IMR-90 (cell line): ENCODE results near the gene ENAH. TPM values are rescaled to one million over a fixed set of nuclear protein-coding genes. Genes with fewer than 3 reads are reported as not detected.

Experiments
- ATAC-seq: fragments of 200-7000 bp; cut with Tn5 transposase; 2 replicates; pipeline ENCODE4 v1.9.1; 2020; ENCODE audit warnings: low read depth, mild to moderate bottlenecking, moderate library complexity
- BruUV-seq: library from RNA; stranded (reverse); fragments of 400-500 nt; replicated peaks from 2 replicates; lab custom pipeline; 2021; lab: Mats Ljungman, UMichigan
- CTCF ChIA-PET: fragments of 300-600 bp; formaldehyde crosslinking; extraction: SDS; loops from one replicate; lab custom pipeline; 2021; ENCODE audit warnings: antibody characterized with exemption; lab: Yijun Ruan, JAX
- POLR2A ChIA-PET: fragments of 300-600 bp; sonication (Branson Sonifier 250); formaldehyde crosslinking; loops from one replicate; lab custom pipeline; 2022; ENCODE audit warnings: antibody characterized with exemption; ENCODE audit not compliant: unreplicated experiment; lab: Charles Lee
- DNase-seq: peaks from one replicate; pipeline ENCODE4 v3.0.0; 2013
- H2AFZ ChIP-seq: replicated peaks from 2 replicates; pipeline ENCODE3; 2013; ENCODE audit warnings: low read length, mild to moderate bottlenecking; ENCODE audit not compliant: poor library complexity
- H2AK5ac ChIP-seq: 2 replicates; pipeline ENCODE4 v1.6.1; 2013; ENCODE audit warnings: low read depth, low read length, inconsistent platforms
- H2AK9ac ChIP-seq: replicated peaks from 2 replicates; pipeline ENCODE3; 2013; ENCODE audit warnings: mild to moderate bottlenecking, low read depth, low read length, moderate library complexity; ENCODE audit not compliant: poor library complexity
- H2BK120ac ChIP-seq: 2 replicates; pipeline ENCODE4 v1.6.1; 2013; ENCODE audit warnings: low read depth, low read length, inconsistent platforms
- H2BK15ac ChIP-seq: 3 replicates; pipeline ENCODE4 v1.6.1; 2013; ENCODE audit warnings: low read depth, low read length, inconsistent platforms
- H2BK20ac ChIP-seq: 2 replicates; pipeline ENCODE4 v1.6.1; 2013; ENCODE audit warnings: low read depth, mild to moderate bottlenecking, inconsistent platforms, low read length, moderate library complexity
- H2BK5ac ChIP-seq: 2 replicates; pipeline ENCODE4 v1.6.1; 2013; ENCODE audit warnings: mild to moderate bottlenecking, low read depth, low read length, inconsistent platforms; ENCODE audit not compliant: poor library complexity, severe bottlenecking
- H3K14ac ChIP-seq: replicated peaks from 2 replicates; pipeline ENCODE4 v1.6.1; 2013; ENCODE audit warnings: low read depth, low read length, inconsistent platforms
- H3K18ac ChIP-seq: 2 replicates; pipeline ENCODE4 v1.6.1; 2013; ENCODE audit warnings: low read depth, low read length, control low read depth
- H3K23ac ChIP-seq: 2 replicates; pipeline ENCODE4 v1.6.1; 2013; ENCODE audit warnings: low read depth, low read length, inconsistent platforms
- H3K27ac ChIP-seq: 2 replicates; pipeline ENCODE4 v1.5.1; 2013; ENCODE audit warnings: mild to moderate bottlenecking, control low read depth, low read length; ENCODE audit not compliant: insufficient read depth
- H3K27me3 ChIP-seq: 2 replicates; pipeline ENCODE4 v1.6.1; 2013; ENCODE audit warnings: low read length; ENCODE audit not compliant: control insufficient read depth, insufficient read depth
- H3K36me3 ChIP-seq: 2 replicates; pipeline ENCODE4 v1.6.1; 2013; ENCODE audit warnings: low read length, mixed read lengths; ENCODE audit not compliant: control insufficient read depth, insufficient read depth
- H3K4ac ChIP-seq: 2 replicates; pipeline ENCODE4 v1.6.1; 2013; ENCODE audit warnings: low read depth, low read length, inconsistent platforms
- H3K4me1 ChIP-seq: 2 replicates; pipeline ENCODE4 v1.6.1; 2013; ENCODE audit warnings: low read length, mixed read lengths; ENCODE audit not compliant: control insufficient read depth, insufficient read depth
- H3K4me2 ChIP-seq: 2 replicates; pipeline ENCODE4 v1.6.1; 2013; ENCODE audit warnings: low read depth, mild to moderate bottlenecking, control low read depth, low read length, moderate library complexity
- H3K4me3 ChIP-seq: 2 replicates; pipeline ENCODE4 v1.5.1; 2013; ENCODE audit warnings: low read depth, mild to moderate bottlenecking, control low read depth, low read length, moderate library complexity; ENCODE audit not compliant: insufficient read depth
- H3K56ac ChIP-seq: 2 replicates; pipeline ENCODE4 v1.6.1; 2013; ENCODE audit warnings: low read length, inconsistent platforms; ENCODE audit not compliant: insufficient read depth; ENCODE audit errors: extremely low read depth
- H3K79me1 ChIP-seq, 2 experiments: 2 replicates each; pipeline ENCODE4 v1.6.1; 2013; ENCODE audit warnings: low read length in 2 of 2, inconsistent platforms in 1 of 2, low read depth in 1 of 2
- H3K9ac ChIP-seq: 2 replicates; pipeline ENCODE4 v1.6.1; 2013; ENCODE audit warnings: low read depth, low read length, control low read depth
- H3K9me1 ChIP-seq: 2 replicates; pipeline ENCODE4 v1.6.1; 2013; ENCODE audit warnings: low read length, inconsistent platforms; ENCODE audit not compliant: insufficient read depth
- H3K9me3 ChIP-seq: 2 replicates; pipeline ENCODE4 v1.6.1; 2013; ENCODE audit warnings: low read length; ENCODE audit not compliant: control insufficient read depth, insufficient read depth
- H4K20me1 ChIP-seq: 2 replicates; pipeline ENCODE4 v1.6.1; 2013; ENCODE audit warnings: low read length, inconsistent platforms; ENCODE audit not compliant: insufficient read depth
- H4K5ac ChIP-seq: 2 replicates; pipeline ENCODE4 v1.6.1; 2013; ENCODE audit warnings: mild to moderate bottlenecking, low read depth, low read length, control low read depth
- H4K8ac ChIP-seq, 2 experiments: 2 replicates each; pipeline ENCODE4 v1.6.1; 2013; ENCODE audit warnings: low read depth in 2 of 2, low read length in 2 of 2, control low read depth in 1 of 2, inconsistent platforms in 1 of 2
- H4K91ac ChIP-seq: 2 replicates; pipeline ENCODE4 v1.6.1; 2013; ENCODE audit warnings: low read depth, low read length, inconsistent platforms; ENCODE audit not compliant: insufficient read depth
- BHLHE40 ChIP-seq: fragments of 150-350 bp; IDR thresholded peaks from 2 replicates; pipeline ENCODE4 v1.6.1; 2016; ENCODE audit warnings: mild to moderate bottlenecking, low read depth, low read length
- CHD1 ChIP-seq: IDR thresholded peaks from 2 replicates; pipeline ENCODE4 v1.6.1; 2012; ENCODE audit warnings: low read depth, low read length, improper control_type of control experiment
- FOS ChIP-seq: fragments of 150-350 bp; IDR thresholded peaks from 2 replicates; pipeline ENCODE4 v1.6.1; 2016; ENCODE audit warnings: low read depth, low read length
- MAFK ChIP-seq: IDR thresholded peaks from 2 replicates; pipeline ENCODE4 v1.6.1; 2012; ENCODE audit warnings: low read depth, low read length, improper control_type of control experiment
- RFX5 ChIP-seq: IDR thresholded peaks from 2 replicates; pipeline ENCODE4 v1.8.0; 2012; ENCODE audit warnings: low read depth, mild to moderate bottlenecking, low read length, moderate library complexity
- WGBS, 2 experiments: methylation state at CpG; one replicate each; pipeline versions ENCODE4 v1.1.5 to v1.1.7; 2013; ENCODE audit warnings: missing lambda C conversion rate in 2 of 2; ENCODE audit not compliant: insufficient read length in 1 of 2; ENCODE audit errors: extremely low coverage in 2 of 2; 5-methylcytosine and 5-hydroxymethylcytosine counted together
- dilution Hi-C: fragments of 300-500 bp; cut with HindIII; formaldehyde crosslinking; loops from one replicate; pipeline ENCODE4 v1.14.3; 2018; ENCODE audit warnings: low sequenced_read_pairs; ENCODE audit not compliant: unreplicated experiment
- in situ Hi-C: fragments of 300-500 bp; cut with MboI; formaldehyde crosslinking; loops from 3 replicates; pipeline ENCODE4 v1.14.3; 2019; ENCODE audit warnings: low sequenced_read_pairs, inconsistent platforms, mixed read lengths
- intact Hi-C: fragments of 100-400 bp; cut with micrococcal nuclease; formaldehyde crosslinking; loops from 2 replicates; pipeline ENCODE4 v1.10.0; 2022
- polyA plus RNA-seq, 3 experiments: library from polyadenylated mRNA; depleted of rRNA; stranded (reverse); fragments of >200 nt; gene quantifications; 2 replicates each; pipeline ENCODE4 v1.2.3, GENCODE V29; 2012; ENCODE audit warnings: low replicate concordance in 1 of 3
- total RNA-seq: library from RNA; depleted of rRNA; stranded (reverse); fragments of >200 nt; gene quantifications from 2 replicates; pipeline ENCODE4 v1.2.3, GENCODE V29; 2012

Gene ENAH
- total and polyA plus RNA-seq, 2 of the 4 experiments (the other 2 are of a cell fraction): 61.3 to 86.9 TPM

- peak overlapping the region; percentile 21 for H2BK5ac ChIP-seq
- peaks cover 6% of the 10 kb centered on the region for H4K20me1 ChIP-seq
- H3K9me3 ChIP-seq: no peaks in the 10 kb centered on the region
- CTCF ChIA-PET: interaction anchor here (0.7 kb wide), 1 partner anchor 90 kb away, joined by 3 read pairs; no protein-coding TSS in a partner anchor
- H3K79me1 ChIP-seq: peaks cover 5 to 20% of the 10 kb centered on the region in 2 experiments
- H3K4me1 ChIP-seq: peaks cover 10% of the 10 kb centered on the region
- no peak overlapping the region for H2AK9ac ChIP-seq
- intact Hi-C loops (no loop called here), dilution Hi-C loops (no loop called here), in situ Hi-C loops (no loop called here)
- no peak overlapping the region for H3K9ac ChIP-seq
- no peak overlapping the region for H3K23ac ChIP-seq
- H4K8ac ChIP-seq: no peak overlapping the region
- POLR2A ChIA-PET: no interaction called here
- no peak for TF ChIP-seq CHD1
- TF ChIP-seq FOS: no peak
- TF ChIP-seq RFX5: no peak
- no peak for TF ChIP-seq BHLHE40
- TF ChIP-seq MAFK: no peak
- no peak overlapping the region for H2AFZ ChIP-seq
- no peak overlapping the region for H3K18ac ChIP-seq
- DNase-seq (peak; percentile 45), ATAC-seq (no peak)
- 0 out of 3 replicates have a peak overlapping the region, but pooled peaks have one; percentile 9 for H2BK15ac ChIP-seq
- 100% methylated on average over 1 of the region's 3 CpGs for WGBS, 2 experiments
- BruUV-seq: no TSS peak
- H3K9me1 ChIP-seq: peaks cover 14% of the 10 kb centered on the region
- no peaks in the 10 kb centered on the region for H3K27me3 ChIP-seq
- no peak overlapping the region for H3K27ac ChIP-seq
- peaks cover 12% of the 10 kb centered on the region for H3K36me3 ChIP-seq
- no peak overlapping the region for H4K91ac ChIP-seq
- H2BK20ac ChIP-seq: no peak overlapping the region
- no peak overlapping the region for H2BK120ac ChIP-seq
- no peak overlapping the region for H3K56ac ChIP-seq
- no peak overlapping the region for H3K4me2 ChIP-seq
- H3K4ac ChIP-seq: peak overlapping the region; percentile 22; the same call in 1 of the 2 replicates
- no peak overlapping the region for H3K4me3 ChIP-seq
- H2AK5ac ChIP-seq: 0 out of 2 replicates have a peak overlapping the region, but pooled peaks have one; percentile 36
- H3K14ac ChIP-seq: peak overlapping the region; percentile 40; the same call in 1 of the 2 replicates
- no peak overlapping the region for H4K5ac ChIP-seq
These were observed 143.2 kb downstream of the ENAH start for GRCh38 chr1:225509770-225510169.
